Hepatocyte (in vitro differentiated cells): Measurements from ENCODE around the gene TPM4. TPM values are rescaled to one million over a fixed set of nuclear protein-coding genes. Genes with fewer than 3 reads are reported as not detected.
A peak's percentile ranks its signal among the peaks of the same experiment; 100 is the strongest.

Source experiments
- DNase-seq: peaks from one replicate; pipeline ENCODE4 v3.0.0-alpha.2; 2016; ENCODE audit warnings: low spot score
- H2AFZ ChIP-seq: fragments of 200-600 bp; sonication (generic); 2 replicates; pipeline ENCODE4 v1.6.0; 2016; ENCODE audit warnings: antibody characterized with exemption, mild to moderate bottlenecking
- H3K27ac ChIP-seq: fragments of 200-600 bp; sonication (generic); 2 replicates; pipeline ENCODE4 v1.5.1; 2016; ENCODE audit warnings: mild to moderate bottlenecking
- H3K27me3 ChIP-seq: fragments of 200-600 bp; sonication (generic); 2 replicates; pipeline ENCODE4 v1.6.1; 2016
- H3K36me3 ChIP-seq: fragments of 200-600 bp; sonication (generic); replicated peaks from 2 replicates; pipeline ENCODE4 v1.5.1; 2016; ENCODE audit warnings: low read depth; ENCODE audit not compliant: insufficient read depth
- H3K4me1 ChIP-seq: fragments of 200-600 bp; sonication (generic); 2 replicates; pipeline ENCODE4 v1.5.1; 2016; ENCODE audit warnings: mild to moderate bottlenecking, moderate library complexity; ENCODE audit not compliant: insufficient read depth
- H3K4me2 ChIP-seq: fragments of 200-600 bp; sonication (generic); 2 replicates; pipeline ENCODE4 v1.6.0; 2016
- H3K4me3 ChIP-seq: fragments of 200-600 bp; sonication (generic); 2 replicates; pipeline ENCODE4 v1.5.1; 2016; ENCODE audit warnings: mild to moderate bottlenecking
- H3K79me2 ChIP-seq: fragments of 200-600 bp; sonication (generic); 2 replicates; pipeline ENCODE4 v1.6.0; 2017; ENCODE audit warnings: mild to moderate bottlenecking
- H3K9me2 ChIP-seq: fragments of 200-600 bp; sonication (generic); replicated peaks from 2 replicates; pipeline ENCODE4 v1.6.0; 2017; ENCODE audit warnings: mild to moderate bottlenecking; ENCODE audit not compliant: insufficient read depth
- H3K9me3 ChIP-seq: fragments of 200-600 bp; sonication (generic); 2 replicates; pipeline ENCODE4 v1.5.1; 2016; ENCODE audit warnings: low read depth, mild to moderate bottlenecking
- H4K20me1 ChIP-seq: fragments of 200-600 bp; sonication (generic); 2 replicates; pipeline ENCODE4 v1.6.0; 2016; ENCODE audit warnings: mild to moderate bottlenecking; ENCODE audit not compliant: insufficient read depth, poor library complexity, severe bottlenecking
- CTCF ChIP-seq: fragments of 200-600 bp; sonication (generic); IDR thresholded peaks from 2 replicates; pipeline ENCODE4 v1.5.1; 2016; ENCODE audit warnings: antibody characterized with exemption, mild to moderate bottlenecking; ENCODE audit not compliant: poor library complexity
- EZH2 ChIP-seq: fragments of 200-600 bp; sonication (generic); IDR thresholded peaks from 2 replicates; pipeline ENCODE4 v1.6.1; 2016; ENCODE audit warnings: antibody characterized with exemption, mild to moderate bottlenecking, borderline replicate concordance
- EZH2phosphoT487 ChIP-seq: fragments of 200-600 bp; sonication (generic); IDR thresholded peaks from one replicate; pipeline ENCODE4 v1.6.1; 2018; ENCODE audit warnings: antibody characterized with exemption, mild to moderate bottlenecking, low read depth, moderate library complexity; ENCODE audit not compliant: unreplicated experiment, severe bottlenecking
- WGBS: methylation state at CpG from one replicate; pipeline ENCODE4 v1.1.6; 2016; ENCODE audit warnings: low lambda C conversion rate; ENCODE audit errors: missing lambda C conversion rate; 5-methylcytosine and 5-hydroxymethylcytosine counted together
- polyA plus RNA-seq: library from polyadenylated mRNA; unstranded; fragments of >200 nt; fragmentation: Nextera tagmentation; extraction: Ambion mirVana; gene quantifications from 2 replicates; pipeline ENCODE4 v1.2.1, GENCODE V29; 2016
- total RNA-seq: library from RNA; depleted of rRNA; stranded (reverse); fragments of >200 nt; gene quantifications from 2 replicates; pipeline ENCODE4 v1.2.3, GENCODE V29; 2014

TPM4 gene
- total and polyA plus RNA-seq, 2 experiments from 2014 or later, result 337 to 417 TPM

- Histone ChIP-seq H3K27me3 (no peaks in the 10 kb centered on the region), H3K27ac (no peak overlapping the region), H2AFZ (no peak overlapping the region), H3K4me2 (no peak overlapping the region), H3K4me3 (no peak overlapping the region), H3K4me1 (peaks cover 7% of the 10 kb centered on the region), H3K9me2 (no peaks in the 10 kb centered on the region), H3K79me2 (no peaks in the 10 kb centered on the region), H3K9me3 (no peaks in the 10 kb centered on the region), H3K36me3 (no peaks in the 10 kb centered on the region), H4K20me1 (no peaks in the 10 kb centered on the region)
- no peak for DNase-seq
- WGBS, result 22% methylated on average over 3 of the region's 3 CpGs
- TF ChIP-seq EZH2phosphoT487 (no peak), CTCF (no peak), EZH2 (no peak)
Measured at GRCh38 chr19:16106121-16106520, 29.8 kb downstream of the TPM4 start.

- Histone ChIP-seq H3K9me2 (no peaks in the 10 kb centered on the region), H3K79me2 (peaks cover 44% of the 10 kb centered on the region), H3K4me2 (peak within 1 kb of the TSS; percentile 95), H4K20me1 (peaks cover 9% of the 10 kb centered on the region), H3K4me1 (peaks cover 12% of the 10 kb centered on the region), H2AFZ (peak within 1 kb of the TSS; percentile 33), H3K9me3 (no peaks in the 10 kb centered on the region), H3K36me3 (no peaks in the 10 kb centered on the region), H3K27ac (peak within 1 kb of the TSS; percentile 84), H3K4me3 (peak within 1 kb of the TSS; percentile 59), H3K27me3 (no peaks in the 10 kb centered on the region)
- DNase-seq, result peak; percentile 100
- TF ChIP-seq CTCF, result peak; percentile 98
- TF ChIP-seq EZH2phosphoT487, result no peak
- no peak for TF ChIP-seq EZH2
- WGBS, result 2% methylated on average over 62 of the region's 81 CpGs
Measured at GRCh38 chr19:16111160-16111908, 35.0 kb downstream of the TPM4 start, which contains the start of gene RAB8A. TSS of gene RAB8A (plus strand) at chr19:16111889. CDS start at chr19:16111902, 13 bp downstream.

GRCh38 chr19:16111909-16112752 lies 35.8 kb downstream of the TPM4 start:
- Histone ChIP-seq H3K79me2 (peaks cover 50% of the 10 kb centered on the region), H3K4me1 (peaks cover 12% of the 10 kb centered on the region)
- 5% methylated on average over 32 of the region's 37 CpGs for WGBS

More at GRCh38 chr19:16111909-16112752, 35.8 kb downstream of the TPM4 start:
- no peak for DNase-seq
- Histone ChIP-seq H3K27ac (peak overlapping the region; percentile 84), H3K9me2 (no peaks in the 10 kb centered on the region), H4K20me1 (peaks cover 9% of the 10 kb centered on the region), H3K4me2 (peak overlapping the region; percentile 95), H2AFZ (peak overlapping the region; percentile 24), H3K4me3 (peak overlapping the region; percentile 59), H3K27me3 (no peaks in the 10 kb centered on the region), H3K9me3 (no peaks in the 10 kb centered on the region), H3K36me3 (no peaks in the 10 kb centered on the region)
- TF ChIP-seq CTCF (no peak), EZH2phosphoT487 (no peak), EZH2 (no peak)
